ENCODE measurements around the gene CCDC78.
A peak's percentile ranks its signal among the peaks of the same experiment; 100 is the strongest.

The CCDC78 gene

GRCh38 chr16:726438-727290 is at the start of gene CCDC78, which contains the start of gene HAGHL:
Gene CCDC78 (minus strand): TSS chr16:726443. CDS start chr16:726367, 76 bp downstream.
Gene HAGHL (plus strand): TSS chr16:727106. CDS start chr16:727510, 404 bp downstream.
- peak; percentile 45 for DNase-seq

GRCh38 chr16:775236-775796 is 49.1 kb upstream of the CCDC78 start:
- DNase-seq = no peak

- no peak for DNase-seq
Observed at GRCh38 chr16:774086-775001, 48.1 kb upstream of the CCDC78 start.

GRCh38 chr16:772959-773358 is 46.7 kb upstream of the CCDC78 start:
- DNase-seq = no peak

- no peak for DNase-seq
Observed at GRCh38 chr16:770411-770810, 44.2 kb upstream of the CCDC78 start.

- no peak for DNase-seq
Observed at GRCh38 chr16:769934-770333, 43.7 kb upstream of the CCDC78 start.

GRCh38 chr16:769184-769784 is 43.0 kb upstream of the CCDC78 start:
- no peak for DNase-seq

- no peak for DNase-seq
Observed at GRCh38 chr16:768428-768827, 42.2 kb upstream of the CCDC78 start.

- DNase-seq = no peak
Observed at GRCh38 chr16:767743-768235, 41.5 kb upstream of the CCDC78 start.

GRCh38 chr16:766820-767640 is 40.8 kb upstream of the CCDC78 start:
- no peak for DNase-seq

- no peak for DNase-seq
Observed at GRCh38 chr16:766008-766819, 40.0 kb upstream of the CCDC78 start.

GRCh38 chr16:765488-765865 is 39.2 kb upstream of the CCDC78 start:
- no peak for DNase-seq

GRCh38 chr16:764848-765487 is 38.7 kb upstream of the CCDC78 start:
- DNase-seq = no peak

GRCh38 chr16:764184-764750 is 38.0 kb upstream of the CCDC78 start:
- DNase-seq = no peak

GRCh38 chr16:763369-764183 is 37.3 kb upstream of the CCDC78 start:
- no peak for DNase-seq

- no peak for DNase-seq
Observed at GRCh38 chr16:762595-763268, 36.5 kb upstream of the CCDC78 start.

- DNase-seq = no peak
Observed at GRCh38 chr16:761625-762513, 35.6 kb upstream of the CCDC78 start.

All from HCEC 1CT (cell line).